HG03175 (cell line): ENCODE measurements around the gene KIF16B.
"Not testable (repeated sequence)": the region's sequence is repeated elsewhere in the genome, so short reads cannot be mapped to it uniquely, and the experiment has no call there.

Experiments used
- ATAC-seq: cut with Tn5 transposase; IDR thresholded peaks from one replicate; pipeline ENCODE4 v1.9.1; 2021; ENCODE audit warnings: mild to moderate bottlenecking, moderate library complexity; ENCODE audit not compliant: unreplicated experiment

KIF16B gene

DNA sequence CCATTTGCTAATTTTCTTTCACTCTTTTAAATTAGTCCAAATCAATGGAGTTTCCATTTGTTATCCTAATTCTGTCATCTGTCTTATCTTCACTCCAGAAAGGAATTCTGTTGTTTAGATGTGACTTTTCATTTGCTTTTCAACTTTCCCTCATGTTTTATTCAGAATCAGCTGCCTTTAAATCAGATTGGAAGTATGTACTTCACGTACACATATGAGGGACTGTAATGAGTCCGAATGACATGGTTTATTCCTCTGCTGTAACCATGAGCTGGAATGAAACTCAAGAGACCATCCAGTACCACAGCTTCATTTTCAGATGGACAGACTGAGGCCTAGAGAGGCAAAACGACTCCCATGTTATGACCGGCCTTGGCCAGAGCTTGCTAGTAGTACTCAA lies 302.3 kb downstream of the KIF16B start:
- ATAC-seq = no peak

DNA sequence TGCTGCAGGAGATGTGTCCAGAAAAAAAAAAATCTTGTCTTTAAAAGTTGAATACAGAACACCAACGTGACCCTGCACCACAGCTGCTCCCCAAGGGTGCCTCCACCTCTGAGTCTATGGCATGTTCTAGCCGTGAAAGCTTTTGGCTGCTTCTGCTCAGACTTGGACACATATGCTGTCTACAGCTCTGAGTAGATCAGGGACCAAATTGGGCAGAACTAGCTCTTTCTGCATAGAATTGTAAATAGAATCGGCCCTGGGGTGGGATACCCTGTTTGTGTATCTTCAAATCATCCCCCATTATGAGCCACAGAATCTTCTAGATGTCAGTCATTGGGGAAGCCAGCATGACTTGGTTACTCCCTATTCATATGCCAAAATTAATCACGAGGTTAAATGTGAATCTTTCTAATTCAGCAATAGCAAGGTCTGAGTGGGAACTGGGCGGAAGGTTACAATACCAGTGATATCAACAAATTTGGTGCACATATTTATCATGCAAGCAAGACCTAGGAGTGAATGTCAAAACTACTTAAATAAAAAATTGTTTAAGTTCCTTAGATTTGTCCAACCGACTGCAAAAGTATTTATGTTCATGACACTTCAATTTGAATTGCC lies 302.8 kb downstream of the KIF16B start:
- no peak for ATAC-seq

DNA sequence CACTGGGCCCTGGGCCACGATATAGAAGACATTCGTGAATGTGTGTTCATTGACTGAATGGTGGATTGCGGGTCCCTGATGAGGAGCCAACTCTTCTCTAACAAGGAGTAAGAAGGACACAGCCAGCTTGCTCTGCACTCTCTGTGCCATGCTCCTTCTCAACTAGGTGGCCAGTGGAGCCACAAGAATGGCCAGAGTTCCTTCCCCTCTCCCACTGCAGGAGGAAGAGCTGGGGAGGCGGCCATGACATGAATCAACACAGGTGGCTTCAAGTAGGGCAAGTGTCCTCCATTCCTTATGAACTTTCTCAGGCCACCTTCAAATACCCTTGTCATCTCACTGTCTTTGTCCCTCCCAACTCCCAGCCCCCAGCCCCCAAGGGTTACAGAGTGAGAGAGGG lies 305.7 kb downstream of the KIF16B start:
- ATAC-seq = no peak

DNA sequence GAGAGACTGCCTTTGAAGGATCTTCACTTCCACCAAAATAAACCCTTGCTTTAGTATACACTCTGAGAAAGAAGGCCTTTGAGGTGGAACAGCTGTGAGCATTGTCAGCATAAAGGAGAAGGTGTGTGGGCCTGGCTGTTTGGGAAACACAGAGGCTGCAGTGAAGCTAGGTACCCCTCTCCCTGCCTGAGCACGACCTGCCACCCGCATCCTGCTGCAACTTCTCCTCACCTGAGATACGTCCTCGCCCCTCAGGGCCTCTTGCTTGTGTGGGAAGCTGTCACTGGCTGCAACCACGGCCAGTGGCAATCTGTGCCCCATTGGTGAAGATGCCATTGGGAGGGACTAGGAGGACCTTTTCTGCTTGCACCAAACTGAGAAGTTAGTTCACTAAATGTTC lies 307.9 kb downstream of the KIF16B start:
- no peak for ATAC-seq

DNA sequence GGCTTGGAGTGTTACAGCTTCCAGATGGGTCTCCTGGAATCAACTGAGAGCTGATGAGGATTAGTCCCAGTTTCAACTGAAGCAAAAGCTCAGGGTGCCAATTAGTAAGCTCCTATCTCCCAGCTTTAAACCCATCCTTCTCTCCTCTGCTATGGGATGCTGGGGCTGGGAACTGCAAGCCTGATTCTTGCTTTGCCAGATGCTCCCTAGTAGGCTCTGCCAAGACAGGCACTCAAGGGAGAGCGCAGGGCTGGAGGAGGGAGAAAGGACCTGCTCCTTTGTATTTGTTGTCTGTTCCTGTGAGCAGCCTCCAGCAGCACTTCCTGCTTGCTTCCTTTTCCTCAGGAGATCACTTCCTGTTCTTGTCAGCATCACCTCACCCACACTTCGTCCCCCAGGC lies 309.7 kb downstream of the KIF16B start:
- no peak for ATAC-seq

DNA sequence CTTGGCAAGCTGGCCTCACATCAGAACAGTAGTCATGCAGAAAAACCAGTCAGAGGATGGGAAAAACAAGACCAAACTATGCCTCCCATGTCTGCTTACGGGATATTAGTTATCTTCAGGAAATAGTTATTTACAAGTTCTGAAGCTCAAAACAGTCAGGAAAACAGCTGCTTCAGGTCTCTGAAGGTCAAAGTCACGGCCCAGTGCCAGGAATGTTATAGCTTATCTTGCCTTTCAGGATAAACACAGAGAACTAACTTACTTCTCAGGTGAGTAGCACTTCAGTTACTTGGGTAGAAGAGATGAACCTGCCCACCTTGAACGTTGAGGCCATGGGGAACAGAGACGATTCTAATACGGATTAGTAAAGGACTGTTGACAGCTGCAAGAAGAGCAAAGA lies 310.7 kb downstream of the KIF16B start:
- no peak for ATAC-seq

DNA sequence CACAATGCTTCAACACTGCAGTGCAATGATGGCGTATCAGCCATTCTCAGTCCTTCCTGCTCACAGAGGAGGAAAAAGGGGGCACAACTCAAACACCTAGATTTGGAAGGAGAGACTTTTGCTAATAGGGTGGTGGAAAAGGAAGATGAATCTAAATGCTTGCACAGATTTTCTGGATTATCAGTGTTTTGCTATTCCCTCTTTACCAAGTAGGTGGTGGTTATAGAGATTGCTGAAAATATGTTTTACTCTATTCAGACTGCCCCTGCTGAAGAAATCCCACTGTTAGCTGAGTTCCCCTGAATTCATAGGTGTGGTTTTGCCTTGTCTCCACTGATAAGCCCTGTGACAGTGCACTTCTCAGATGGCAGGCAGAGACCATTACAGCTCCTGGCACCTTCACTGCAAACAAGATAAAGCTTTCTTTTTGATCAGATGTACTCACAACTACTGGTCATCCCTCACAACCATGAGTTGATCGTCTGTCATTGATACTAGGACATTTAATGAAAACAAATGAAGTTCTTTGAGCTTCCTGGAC lies 311.4 kb downstream of the KIF16B start:
- ATAC-seq = no peak

DNA sequence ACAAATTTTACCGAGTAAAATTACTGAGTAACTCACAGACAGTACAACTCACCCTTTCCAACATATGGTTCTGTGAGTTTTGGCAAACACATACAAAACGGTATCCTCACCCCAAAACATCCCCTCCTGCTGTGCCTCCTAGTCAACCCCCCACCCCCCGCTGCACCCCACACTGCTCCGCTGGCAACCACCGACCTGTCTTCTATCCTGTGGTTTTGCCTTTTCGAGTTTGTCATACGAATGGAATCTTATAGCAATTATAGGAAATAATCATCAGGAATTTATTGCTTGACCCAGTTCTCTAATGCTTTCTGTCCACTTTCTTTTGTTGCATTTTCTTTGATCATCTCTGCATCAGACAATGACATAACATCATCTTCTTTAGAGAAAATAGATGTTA lies 312.3 kb downstream of the KIF16B start:
- no peak for ATAC-seq

DNA sequence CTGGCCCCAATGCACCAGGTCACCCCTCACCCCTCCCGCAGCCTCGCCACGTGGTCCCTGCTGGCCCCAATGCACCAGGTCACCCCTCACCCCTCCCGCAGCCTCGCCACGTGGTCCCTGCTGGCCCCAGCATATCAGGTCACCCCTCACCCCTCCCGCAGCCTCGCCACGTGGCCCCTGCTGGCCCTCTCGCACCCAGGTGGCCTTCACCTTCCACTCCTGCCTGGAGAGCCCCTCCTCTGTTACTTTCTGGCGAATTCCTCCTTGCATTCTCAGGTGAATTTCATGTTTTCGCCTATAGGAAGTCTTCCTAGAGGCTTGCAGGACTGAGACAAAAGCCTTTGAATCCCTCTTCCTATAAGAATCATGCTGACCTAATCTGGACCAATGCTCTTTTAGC lies 313.1 kb downstream of the KIF16B start:
- not testable (repeated sequence) for ATAC-seq

DNA sequence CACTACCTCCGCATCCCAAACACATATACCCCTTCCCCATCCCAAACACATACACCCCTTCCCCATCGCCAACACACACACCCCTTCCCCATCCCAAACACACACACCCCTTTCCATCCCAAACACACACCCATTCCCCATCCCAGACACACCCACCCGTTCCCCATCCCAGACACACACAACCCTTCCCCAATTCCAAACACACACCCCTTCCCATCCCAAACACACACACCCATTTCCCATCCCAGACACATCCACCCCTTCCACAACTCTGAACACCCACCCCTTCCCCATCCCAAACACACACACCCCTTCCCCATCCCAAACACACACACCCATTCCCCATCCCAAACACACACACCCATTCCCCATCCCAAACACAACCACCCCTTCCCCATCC lies 314.5 kb downstream of the KIF16B start:
- ATAC-seq = no peak

DNA sequence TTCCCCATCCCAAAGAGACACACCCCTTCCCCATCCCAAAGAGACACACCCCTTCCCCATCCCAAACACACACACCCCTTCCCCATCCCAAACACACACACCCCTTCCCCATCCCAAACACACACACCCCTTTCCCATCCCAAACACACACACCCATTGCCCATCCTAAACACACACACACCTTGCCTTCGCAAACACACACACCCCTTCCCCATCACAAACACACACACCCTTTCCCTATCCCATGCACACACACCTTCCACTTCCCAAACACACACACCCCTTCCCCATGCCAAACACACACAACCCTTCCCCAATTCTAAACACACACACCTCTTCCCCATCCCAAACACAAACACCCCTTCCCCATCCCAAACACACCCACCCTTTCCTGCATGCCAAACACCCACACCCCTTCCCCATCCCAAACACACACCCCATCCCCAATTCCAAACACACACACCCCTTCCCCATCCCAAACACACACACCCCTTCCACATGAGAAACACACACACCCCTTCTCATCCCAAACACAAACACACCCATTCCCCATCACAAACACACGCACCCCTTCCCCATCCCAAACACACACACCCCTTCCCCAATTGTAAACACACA lies 315.3 kb downstream of the KIF16B start:
- no peak for ATAC-seq

DNA sequence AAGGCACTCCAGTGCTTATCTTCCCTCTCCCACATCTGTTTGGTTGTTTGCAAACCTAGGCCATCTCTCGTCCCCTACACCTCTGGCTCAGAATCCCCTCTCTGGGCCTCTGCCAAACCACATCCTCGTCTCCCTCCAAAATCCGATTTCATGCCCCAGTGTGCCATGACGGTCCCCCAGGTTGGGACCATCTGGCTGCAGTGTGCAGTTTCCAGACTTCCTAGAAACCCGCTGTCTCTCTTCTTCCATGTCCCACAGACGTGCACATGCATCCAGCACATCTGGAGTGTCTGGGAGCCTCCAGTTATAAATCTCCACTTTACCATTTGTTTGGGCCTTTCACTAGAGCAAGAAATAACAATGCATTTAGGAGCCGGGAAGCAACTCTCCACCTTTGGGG lies 316.2 kb downstream of the KIF16B start:
- ATAC-seq = no peak

DNA sequence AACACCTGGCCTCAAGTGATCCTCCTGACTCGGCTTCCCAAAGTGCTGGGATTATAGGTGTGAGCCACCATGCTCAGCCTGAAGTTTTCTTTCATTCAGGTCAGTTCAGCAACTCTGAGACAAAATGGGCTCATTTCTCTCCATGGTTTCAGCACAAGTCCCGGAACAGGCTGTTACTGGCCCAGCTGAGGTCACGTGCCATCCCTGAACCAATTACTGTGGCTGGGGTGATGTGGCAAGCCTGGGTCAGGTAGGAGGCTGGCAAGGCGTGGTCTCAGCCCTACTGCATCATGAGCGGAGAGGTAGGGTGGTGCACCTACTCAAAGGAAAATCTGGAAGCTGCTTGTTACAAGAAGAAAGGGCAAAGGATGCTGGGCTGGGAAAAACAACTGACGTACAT lies 326.4 kb downstream of the KIF16B start:
- ATAC-seq = no peak

DNA sequence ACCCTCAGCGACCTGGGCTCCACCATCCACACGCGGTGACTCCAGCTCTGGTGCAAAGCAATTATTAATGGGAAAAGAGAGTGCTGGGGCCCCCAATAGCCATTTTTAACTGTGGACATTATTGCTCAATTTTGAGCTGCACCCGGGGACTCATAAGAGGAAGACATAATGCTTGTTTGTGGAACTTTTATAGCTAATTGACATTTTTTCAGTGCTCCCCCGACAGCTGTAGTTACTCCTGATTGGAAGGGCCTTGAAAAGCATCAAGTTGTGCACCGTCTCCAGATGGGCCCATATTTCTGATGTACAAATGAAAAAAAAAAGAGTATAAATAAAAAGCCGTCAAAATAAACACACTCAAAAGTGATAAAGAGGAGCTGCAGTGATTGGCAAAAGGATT lies 327.0 kb downstream of the KIF16B start:
- ATAC-seq = no peak

DNA sequence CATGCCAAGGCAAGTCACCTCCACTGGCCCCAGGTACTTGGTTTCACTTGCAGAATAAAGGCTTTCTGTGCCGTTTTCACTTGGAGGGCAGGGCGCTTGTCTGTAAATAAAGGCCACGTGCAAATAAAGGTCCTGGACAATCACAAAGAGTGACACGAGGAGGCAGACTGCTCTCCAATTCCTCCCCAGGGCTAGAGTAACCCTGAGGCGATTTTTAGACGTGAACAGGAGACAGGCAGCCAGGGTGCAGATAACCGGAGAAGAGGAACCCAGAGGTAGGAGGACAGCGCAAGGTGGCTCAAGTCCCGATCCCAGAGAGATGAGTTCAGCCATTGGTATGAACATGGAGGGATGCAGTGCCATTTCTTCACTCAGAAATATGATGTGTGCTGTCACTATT lies 327.4 kb downstream of the KIF16B start:
- no peak for ATAC-seq

DNA sequence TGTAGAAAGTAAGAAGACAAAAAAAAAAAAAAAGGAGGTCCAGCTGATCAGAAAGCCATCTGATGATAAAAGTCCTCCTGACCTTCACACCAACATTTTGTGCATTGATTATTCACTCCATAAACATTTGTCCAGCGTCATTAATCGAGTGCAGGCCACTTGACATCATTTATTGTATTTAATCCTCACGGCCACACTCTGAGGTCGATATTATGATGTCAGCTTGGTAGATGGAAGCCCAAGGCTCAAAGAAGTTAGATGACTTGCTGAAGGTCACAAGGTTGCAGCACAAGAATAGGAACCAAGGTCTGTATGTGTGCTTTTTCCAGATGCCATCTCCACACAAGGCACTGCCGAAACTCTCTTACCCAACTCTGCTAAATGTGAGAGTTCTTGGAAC lies 328.4 kb downstream of the KIF16B start:
- ATAC-seq = no peak

DNA sequence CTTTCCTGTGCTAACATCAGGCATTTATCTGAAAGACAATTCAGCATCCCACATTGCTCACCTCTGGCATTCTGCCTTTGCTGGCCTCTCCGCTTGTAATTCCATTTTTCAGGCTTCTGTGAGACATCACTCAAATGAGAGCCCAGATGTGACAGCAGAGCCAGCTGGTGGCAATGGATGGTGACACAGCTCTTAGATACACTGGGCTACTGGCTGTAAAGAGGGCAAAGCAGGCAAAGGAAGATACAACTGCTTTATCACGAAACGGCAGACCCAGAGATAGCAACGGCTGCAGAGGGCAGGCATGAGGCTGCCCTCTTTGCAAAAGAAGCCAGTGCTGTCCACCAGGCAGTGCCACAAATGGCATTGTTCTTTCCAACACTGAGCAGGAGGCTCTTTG lies 329.8 kb downstream of the KIF16B start:
- ATAC-seq = no peak

DNA sequence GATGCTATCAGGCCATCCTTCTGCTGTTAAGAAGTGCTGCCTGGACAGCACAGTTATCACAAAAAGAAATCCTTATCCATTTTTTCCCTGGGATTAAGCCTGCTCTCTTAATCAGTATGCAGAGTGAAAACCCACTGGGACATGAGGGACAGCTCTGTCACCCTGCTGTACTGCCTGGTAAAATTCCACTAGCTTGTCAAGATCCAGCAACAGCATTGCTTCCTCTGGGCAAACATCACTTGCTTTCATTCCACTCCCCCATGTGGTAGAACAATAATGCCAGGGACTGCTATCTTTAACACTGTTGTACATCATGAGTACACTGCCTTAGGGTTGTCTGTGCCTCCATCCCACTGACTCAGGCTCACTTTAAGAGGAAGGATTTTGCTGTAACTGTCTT lies 331.3 kb downstream of the KIF16B start:
- ATAC-seq = no peak

DNA sequence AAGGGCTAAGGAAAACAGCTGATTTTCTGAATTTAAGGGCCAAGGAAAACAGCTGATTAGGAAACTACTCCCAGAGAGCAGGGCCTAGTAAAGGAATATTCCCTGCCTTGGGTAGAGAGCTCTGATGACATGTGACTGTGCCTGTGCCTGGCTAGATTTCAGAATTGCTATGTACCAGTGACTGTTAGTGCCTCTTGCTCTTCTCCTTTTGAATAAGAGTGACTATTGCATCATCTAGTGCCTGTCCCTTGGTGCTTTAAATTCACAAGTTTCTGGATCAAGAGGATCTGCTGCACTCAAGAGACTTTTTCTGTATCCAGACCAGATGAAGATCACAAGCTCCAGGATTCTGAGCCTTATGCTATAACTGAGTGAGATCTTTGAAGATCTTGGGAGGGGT lies 332.9 kb downstream of the KIF16B start:
- no peak for ATAC-seq

DNA sequence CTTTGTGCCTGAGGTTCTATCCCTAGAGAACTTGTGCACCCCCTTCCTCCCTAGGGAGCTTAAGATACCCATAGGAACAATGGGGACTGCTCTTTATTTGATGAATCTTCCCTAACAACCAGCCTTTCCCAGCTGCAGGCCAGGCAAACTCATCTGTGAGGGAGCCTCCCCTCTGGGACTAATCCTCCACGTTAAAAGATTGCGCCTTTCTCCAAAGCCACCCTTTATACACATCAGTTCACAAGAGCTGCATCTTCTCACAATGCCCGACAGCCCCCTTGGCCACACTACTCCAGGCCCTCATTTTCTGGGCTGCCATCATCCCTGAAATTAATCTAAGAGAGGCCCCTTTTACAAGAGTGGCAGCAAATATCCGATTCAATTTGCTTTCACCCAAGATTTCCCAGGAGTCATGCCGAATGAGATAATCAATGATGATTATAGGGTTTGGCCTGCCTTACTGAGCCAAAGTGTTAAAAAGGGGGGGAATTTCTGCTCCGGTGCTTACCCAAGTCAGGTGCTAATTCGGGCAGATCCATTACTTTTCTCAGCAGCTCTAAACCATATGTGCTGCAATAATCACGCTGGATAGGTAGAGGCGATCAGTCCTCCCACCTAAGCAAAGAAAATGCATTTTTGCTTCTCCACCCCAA lies 336.5 kb downstream of the KIF16B start:
- no peak for ATAC-seq

DNA sequence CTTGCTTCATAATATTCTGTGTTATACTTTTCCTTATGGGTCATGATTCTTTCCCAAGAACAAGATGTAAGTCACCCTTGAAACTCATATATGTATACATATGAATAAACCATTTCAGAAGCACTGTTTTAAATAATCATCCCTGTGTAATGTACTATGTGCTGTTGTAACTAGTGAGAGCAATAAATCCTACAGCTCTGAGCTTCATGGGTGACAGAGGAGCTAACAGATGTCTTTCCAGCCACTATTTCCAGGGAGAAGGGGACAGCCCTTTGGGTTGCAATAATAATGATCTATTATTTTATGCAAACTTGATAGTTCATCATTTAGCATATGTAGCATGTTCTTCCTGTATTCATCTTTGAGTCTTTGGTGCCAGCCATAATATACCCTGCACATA lies 342.8 kb downstream of the KIF16B start:
- no peak for ATAC-seq

DNA sequence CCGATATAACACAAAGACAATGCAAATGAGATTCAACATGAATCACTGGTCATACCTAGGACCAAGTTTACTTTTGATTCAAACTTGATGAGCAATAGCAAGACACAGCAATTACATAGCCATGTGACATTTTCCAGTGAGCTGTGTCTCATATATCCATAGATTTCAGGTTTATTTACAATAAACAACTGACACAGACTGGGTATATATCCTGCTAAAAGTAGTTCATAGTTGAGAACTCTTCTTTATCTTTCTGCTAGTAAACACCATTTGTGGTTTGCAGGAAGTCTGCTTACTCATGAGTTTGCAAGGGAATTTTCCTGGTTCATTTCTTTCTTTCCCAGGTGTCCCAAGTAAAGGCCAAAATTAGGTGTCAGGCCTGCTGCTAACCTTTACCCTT lies 343.4 kb downstream of the KIF16B start:
- no peak for ATAC-seq
